Measurements from ENCODE around the gene S100A3. TPM values are rescaled to one million over a fixed set of nuclear protein-coding genes. Genes with fewer than 3 reads are reported as not detected.
A peak's percentile ranks its signal among the peaks of the same experiment; 100 is the strongest.

Gene S100A3
- total RNA-seq, 1 experiment from 2014 or later, result not detected

DNA sequence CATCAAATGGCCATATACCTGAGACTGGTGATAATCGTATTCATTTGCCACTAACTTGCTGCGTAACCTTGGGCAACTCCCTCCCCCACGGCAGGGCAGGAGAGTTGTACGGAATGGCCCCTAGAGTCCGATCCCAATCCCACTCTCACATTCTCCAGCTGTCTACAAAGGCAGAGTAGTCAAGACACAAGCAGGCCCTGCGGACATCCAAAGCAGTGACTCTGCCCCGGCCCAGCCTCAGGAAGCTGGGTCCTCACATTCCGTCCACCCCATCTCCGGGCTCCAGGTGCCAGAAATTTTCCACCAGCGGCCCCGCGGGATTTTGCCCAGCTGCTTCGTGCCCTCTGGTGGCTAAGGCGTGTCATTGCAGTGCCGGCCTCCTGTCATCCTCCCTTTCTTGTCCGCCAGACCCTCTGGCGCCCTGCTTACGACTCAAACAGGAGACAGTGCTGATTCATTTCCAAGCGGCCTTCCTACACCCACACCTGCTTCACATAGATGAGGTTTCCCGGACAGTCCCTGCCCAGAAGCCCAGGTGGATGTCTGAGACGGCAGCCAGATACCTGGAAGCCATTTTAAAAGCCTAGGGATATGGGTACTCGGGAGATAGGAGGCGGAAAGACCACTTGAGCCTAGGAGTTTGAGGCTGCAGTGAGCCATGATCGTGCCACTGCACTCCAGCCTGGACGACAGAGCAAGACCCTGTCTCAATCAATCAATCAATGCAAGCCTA lies 19.5 kb upstream of the S100A3 start:
- Mint-ChIP-seq H3K27me3 (ENCODE audit: unreplicated experiment) (no peaks in the 10 kb centered on the region), H3K4me3 (ENCODE audit: low read depth, unreplicated experiment) (peak overlapping the region; percentile 51), H3K36me3 (ENCODE audit: insufficient read depth, unreplicated experiment) (peaks cover 46% of the 10 kb centered on the region), H3K4me1 (ENCODE audit: low read depth, unreplicated experiment) (peaks cover 79% of the 10 kb centered on the region), H3K9me3 (ENCODE audit: low read depth, unreplicated experiment) (no peaks in the 10 kb centered on the region), H3K27ac (ENCODE audit: unreplicated experiment) (peak overlapping the region; percentile 96)
- BruUV-seq (replicated peaks), result no TSS peak
- CTCF ChIA-PET, result interaction anchor here (1.0 to 2.4 kb wide), 15 partner anchors 16 to 102 kb away, joined by 3 to 117 read pairs (median 5); partner anchors contain the start of genes CHTOP, ILF2, S100A16 and S100A5
- TF ChIP-seq, protein P1, sequence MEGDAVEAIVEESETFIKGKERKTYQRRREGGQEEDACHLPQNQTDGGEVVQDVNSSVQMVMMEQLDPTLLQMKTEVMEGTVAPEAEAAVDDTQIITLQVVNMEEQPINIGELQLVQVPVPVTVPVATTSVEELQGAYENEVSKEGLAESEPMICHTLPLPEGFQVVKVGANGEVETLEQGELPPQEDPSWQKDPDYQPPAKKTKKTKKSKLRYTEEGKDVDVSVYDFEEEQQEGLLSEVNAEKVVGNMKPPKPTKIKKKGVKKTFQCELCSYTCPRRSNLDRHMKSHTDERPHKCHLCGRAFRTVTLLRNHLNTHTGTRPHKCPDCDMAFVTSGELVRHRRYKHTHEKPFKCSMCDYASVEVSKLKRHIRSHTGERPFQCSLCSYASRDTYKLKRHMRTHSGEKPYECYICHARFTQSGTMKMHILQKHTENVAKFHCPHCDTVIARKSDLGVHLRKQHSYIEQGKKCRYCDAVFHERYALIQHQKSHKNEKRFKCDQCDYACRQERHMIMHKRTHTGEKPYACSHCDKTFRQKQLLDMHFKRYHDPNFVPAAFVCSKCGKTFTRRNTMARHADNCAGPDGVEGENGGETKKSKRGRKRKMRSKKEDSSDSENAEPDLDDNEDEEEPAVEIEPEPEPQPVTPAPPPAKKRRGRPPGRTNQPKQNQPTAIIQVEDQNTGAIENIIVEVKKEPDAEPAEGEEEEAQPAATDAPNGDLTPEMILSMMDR (IDR thresholded peaks at IDR 0.05; ENCODE audit: unreplicated experiment), result peak; percentile 97
- intact Hi-C loops (cut with micrococcal nuclease; ENCODE audit: unreplicated experiment), result loop anchor here (1.0 to 5.0 kb wide), 3 partner anchors 35 to 216 kb away; no protein-coding TSS in a partner anchor
- peak; percentile 97 for DNase-seq

DNA sequence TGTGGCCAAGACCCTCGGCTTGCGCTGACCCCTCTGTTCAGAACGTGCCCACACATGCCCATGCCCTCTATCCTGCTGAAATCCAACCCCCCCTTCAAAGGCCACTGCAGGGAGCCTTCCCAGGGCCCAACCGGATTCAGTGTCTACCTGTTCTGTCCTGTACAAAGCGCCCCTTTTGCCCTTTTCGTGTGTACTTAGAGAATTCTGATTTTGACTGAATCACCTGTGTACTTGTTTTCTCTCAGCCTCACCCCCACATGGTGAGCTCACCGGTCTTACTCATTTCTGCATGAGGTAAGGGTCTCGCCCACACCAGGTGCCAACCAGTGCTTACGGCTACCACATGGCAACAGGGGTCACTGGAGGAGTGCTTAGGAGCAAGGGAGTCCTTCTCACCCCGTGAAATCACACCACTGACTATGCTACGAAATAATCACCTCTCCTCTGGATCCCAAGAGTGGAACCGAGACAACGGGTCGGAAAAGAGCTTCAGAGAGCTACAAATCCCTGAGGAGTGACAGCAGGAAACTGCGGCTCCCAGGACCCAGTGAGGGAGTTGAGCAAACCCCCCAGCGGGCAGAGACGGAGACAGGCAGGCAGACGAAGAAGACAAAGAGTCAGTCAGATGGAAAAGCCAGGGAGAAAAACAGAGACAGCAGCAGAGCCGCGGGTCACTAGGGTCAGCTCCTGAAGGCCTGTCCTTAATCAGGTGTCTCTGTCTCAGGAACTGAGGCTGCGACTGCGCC lies 18.7 kb upstream of the S100A3 start:
- TF ChIP-seq, protein P1 (IDR thresholded peaks at IDR 0.05; ENCODE audit: unreplicated experiment), result no peak
- H3K27ac Mint-ChIP-seq (ENCODE audit: unreplicated experiment), result peak overlapping the region; percentile 96
- peaks cover 71% of the 10 kb centered on the region for H3K4me1 Mint-ChIP-seq (ENCODE audit: low read depth, unreplicated experiment)
- peak overlapping the region; percentile 51 for H3K4me3 Mint-ChIP-seq (ENCODE audit: low read depth, unreplicated experiment)
- TSS peak; percentile 87 for BruUV-seq (replicated peaks)
- intact Hi-C loops (cut with micrococcal nuclease; ENCODE audit: unreplicated experiment), result loop anchor here (1.0 to 5.0 kb wide), 3 partner anchors 34 to 215 kb away; no protein-coding TSS in a partner anchor
- H3K36me3 Mint-ChIP-seq (ENCODE audit: insufficient read depth, unreplicated experiment), result peaks cover 46% of the 10 kb centered on the region
- DNase-seq, result peak; percentile 88
- CTCF ChIA-PET, result interaction anchor here (0.6 to 2.4 kb wide), 17 partner anchors 16 to 103 kb away, joined by 3 to 117 read pairs (median 4); partner anchors contain the start of genes CHTOP, ILF2, S100A13 and S100A16
- H3K27me3 Mint-ChIP-seq (ENCODE audit: unreplicated experiment), result no peaks in the 10 kb centered on the region
- no peaks in the 10 kb centered on the region for H3K9me3 Mint-ChIP-seq (ENCODE audit: low read depth, unreplicated experiment)

DNA sequence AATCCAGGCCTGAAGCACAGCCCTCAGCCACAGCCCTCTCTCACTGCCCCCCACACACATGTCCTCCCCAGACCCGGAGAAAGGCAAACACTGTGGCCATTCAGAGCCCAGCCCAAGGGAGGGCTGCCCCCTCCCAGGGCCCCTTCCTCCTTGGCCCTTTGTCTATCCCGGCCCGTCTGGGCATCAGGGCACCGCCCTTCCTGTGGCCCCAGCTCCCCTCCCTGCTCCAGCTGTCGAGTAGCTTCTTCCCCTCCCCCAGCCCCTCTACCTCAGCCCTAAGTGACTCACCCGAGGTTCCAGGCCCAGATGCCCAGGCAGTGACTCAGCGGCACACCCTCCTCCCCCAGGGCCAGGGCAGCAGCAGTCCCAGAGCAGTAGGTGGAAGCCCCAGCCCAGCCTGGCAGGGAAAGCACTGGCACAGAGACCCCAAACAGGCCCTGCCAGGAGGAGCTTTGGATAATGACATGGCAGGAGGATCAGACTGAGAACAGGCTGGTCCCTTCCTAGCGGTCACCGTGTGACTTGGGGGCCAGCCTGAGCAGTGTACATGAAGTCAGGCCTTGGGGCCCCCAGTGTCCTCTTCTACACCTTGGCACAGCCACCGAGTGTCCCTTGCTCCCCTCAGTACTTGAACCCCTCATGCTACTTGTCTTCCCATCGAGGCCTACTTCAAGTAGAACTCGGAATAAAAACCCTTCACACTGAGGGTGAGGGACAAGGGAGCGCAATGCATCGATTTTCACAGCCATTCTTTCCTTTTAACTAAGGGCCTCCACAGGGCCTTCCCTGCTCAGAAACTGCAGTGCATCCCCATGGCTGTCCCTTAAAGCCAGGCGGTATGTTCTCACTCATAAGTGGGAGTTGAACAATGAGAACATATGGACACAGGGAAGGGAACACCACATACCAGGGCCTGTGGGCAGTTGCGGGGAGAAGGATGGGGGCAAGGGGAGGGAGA lies 17.6 kb upstream of the S100A3 start:
- Mint-ChIP-seq H3K36me3 (ENCODE audit: insufficient read depth, unreplicated experiment) (peaks cover 46% of the 10 kb centered on the region), H3K27me3 (ENCODE audit: unreplicated experiment) (no peaks in the 10 kb centered on the region), H3K4me1 (ENCODE audit: low read depth, unreplicated experiment) (peaks cover 63% of the 10 kb centered on the region), H3K4me3 (ENCODE audit: low read depth, unreplicated experiment) (peak overlapping the region; percentile 36), H3K27ac (ENCODE audit: unreplicated experiment) (peak overlapping the region; percentile 96), H3K9me3 (ENCODE audit: low read depth, unreplicated experiment) (no peaks in the 10 kb centered on the region)
- TF ChIP-seq, protein P1 (IDR thresholded peaks at IDR 0.05; ENCODE audit: unreplicated experiment), result no peak
- CTCF ChIA-PET, result interaction anchor here (0.6 to 2.1 kb wide), 16 partner anchors 11 to 106 kb away, joined by 3 to 61 read pairs (median 6); partner anchors contain the start of genes CHTOP, S100A13, S100A16 and S100A4
- intact Hi-C loops (cut with micrococcal nuclease; ENCODE audit: unreplicated experiment), result loop anchor here (5.0 kb wide), 1 partner anchor 214 kb away; no protein-coding TSS in a partner anchor
- peak; percentile 100 for DNase-seq
- BruUV-seq (replicated peaks), result TSS peak; percentile 83

Data from Calu3 (cell line).